DMS53 (cell line): ENCODE data around the gene GRIK4.
"Not testable (repeated sequence)": the region's sequence is repeated elsewhere in the genome, so short reads cannot be mapped to it uniquely, and the experiment has no call there.

Experiments
- DNase-seq: peaks from one replicate; lab custom pipeline; 2025; lab: John Stamatoyannopoulos, UW

GRIK4 gene

DNA sequence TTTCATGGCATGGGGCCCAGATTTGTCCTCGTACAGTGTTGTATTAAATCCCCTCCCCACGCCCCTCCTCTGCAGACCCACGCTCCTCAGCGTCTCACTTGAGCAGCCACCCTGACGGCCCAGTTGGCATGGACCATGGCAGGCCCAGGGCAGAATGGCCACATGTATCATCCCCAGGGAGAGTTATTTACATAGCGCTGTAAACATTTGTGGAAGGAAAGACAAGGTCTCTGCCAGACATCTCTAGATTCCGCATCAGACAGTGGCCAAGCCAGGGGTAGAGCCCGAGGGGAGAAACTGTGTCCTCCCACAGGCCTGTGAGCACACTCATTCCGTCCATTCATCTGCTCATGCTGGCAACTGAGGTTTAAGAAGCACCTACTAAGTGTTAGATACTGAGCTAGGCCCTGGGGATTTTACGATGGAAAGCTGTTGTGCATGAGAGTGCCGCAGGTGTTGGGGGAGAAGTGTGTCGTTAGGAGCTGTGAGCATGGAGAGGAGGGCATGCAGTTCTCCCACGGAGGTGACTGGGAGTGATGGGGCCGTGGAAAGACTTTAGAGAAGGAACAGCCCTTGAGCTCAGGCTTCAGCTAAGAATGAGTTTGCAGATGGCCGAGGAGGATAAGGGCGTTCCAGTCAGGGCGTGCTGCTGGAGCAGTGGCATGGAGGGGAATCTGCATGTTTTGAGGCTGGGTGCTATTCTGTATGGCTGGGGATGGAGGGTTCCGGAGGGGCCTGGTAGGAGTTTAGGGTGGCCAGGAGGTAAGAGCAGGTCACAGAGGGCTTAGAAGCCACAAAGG is 94.9 kb downstream of the GRIK4 start:
- DNase-seq, result no peak

DNA sequence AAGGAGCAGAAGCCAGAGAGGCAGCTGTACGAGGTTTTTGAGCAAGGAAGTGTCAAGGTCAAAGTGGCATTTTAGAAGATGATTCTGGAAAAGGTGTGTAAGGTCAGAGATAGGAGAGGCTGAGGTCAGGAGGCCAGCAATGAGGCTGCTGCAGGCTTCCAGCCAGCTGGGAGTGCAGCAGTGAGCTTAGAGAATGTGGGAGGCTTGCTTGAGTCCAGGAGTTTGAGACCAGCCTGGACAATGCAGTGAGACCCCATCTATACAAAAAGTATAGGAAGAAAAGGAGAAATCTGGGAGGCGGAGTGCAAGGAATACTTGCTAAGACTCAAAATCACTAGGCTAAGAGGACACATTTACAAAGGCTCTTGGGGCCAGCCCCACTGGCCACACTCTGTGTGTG is 96.5 kb downstream of the GRIK4 start:
- no peak for DNase-seq

DNA sequence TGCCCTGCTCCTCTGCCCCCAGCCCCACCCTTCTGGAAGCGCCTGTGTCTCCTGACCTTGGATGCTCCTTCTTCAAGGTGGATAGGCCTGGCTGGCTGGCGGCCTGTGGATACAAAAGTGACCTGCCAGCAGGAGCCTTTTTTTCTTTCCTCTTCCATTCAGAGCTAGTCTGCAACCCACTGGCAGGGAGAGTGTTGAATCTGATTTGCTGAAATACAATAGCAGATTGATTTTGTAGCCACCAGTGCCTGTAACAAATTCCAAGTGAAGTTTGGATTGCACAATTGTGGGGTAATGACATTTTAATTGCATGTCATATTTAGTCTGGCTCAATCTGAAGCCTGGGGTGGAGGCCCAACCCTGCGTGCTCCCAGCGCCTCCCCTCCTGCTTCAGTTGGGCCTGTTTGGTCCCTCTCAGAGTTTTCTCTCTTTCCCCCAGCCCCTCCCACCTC is 97.2 kb downstream of the GRIK4 start:
- DNase-seq, result no peak

DNA sequence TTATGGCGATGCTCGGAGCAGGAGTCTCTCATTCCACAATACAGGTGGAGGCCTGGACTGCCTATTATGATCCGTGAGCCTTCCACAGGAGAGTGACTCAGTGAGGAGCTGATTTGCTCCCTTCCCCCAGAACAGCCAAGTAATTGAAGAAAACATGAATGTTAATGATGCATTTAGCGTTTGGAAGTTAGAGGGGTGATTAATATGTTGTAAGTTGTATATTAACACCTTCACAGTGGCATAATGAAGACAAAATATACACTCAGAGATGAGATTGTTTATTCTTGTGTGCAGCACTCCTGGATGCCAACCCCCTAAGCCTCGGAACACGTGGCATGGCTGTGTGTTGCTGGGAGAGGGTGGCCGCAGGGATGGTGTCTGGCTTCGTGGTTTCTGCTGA is 98.6 kb downstream of the GRIK4 start:
- no peak for DNase-seq

DNA sequence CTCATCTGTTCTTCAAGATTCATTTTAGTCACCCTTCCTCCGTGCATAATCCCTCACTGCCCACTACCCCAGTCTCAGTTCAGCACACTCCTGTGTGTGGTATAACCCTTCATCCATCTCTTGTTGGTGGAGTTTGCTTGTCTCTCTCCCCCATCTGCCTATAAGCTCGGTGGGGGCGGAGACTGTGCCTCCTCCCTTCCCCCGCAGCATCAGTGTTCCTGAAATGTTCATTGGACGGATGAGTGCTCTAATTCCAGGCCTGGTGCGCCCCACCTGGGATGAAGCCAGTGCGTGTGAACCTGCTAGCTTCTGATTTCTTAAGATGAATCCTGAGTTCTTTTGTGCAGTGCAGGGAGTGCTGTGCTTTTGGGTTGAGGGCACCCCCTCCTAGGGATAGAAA is 100.0 kb downstream of the GRIK4 start:
- no peak for DNase-seq

DNA sequence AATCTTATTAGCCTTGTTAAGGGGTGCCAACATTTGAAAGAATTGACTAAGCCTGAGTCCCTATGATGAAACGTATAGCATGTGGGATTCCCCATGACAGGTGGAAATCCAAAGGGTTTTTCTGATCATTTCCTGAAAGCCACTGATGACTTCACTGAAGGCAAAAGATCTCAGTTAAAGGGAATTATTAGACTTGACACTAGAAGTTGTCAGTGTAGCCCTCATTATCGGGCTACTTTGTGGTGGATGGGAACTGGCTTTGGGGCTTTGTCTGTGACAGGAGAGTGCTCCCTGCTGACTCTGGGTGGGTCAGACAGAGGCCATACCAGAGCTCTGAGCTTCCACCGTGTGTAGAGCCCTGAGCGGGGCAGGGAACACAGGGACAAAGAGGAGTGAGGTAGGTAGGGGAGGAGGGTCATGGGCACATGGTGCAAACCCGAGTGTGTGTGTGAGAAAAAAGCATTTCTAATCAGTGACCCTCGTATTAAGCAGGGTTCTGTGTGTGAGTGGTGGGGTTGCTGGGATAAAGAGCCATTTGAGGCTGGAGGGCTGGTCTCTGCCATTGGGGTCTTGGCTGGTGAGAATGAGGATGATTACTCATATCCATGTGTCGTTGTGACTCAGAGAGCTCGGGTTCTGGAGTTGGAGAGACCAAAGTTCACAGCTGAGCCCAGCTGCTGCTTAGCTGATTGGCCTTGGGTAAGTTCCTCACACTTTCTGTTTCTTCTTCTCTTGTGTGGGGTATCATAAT is 101.1 kb downstream of the GRIK4 start:
- peak; percentile 14 for DNase-seq

DNA sequence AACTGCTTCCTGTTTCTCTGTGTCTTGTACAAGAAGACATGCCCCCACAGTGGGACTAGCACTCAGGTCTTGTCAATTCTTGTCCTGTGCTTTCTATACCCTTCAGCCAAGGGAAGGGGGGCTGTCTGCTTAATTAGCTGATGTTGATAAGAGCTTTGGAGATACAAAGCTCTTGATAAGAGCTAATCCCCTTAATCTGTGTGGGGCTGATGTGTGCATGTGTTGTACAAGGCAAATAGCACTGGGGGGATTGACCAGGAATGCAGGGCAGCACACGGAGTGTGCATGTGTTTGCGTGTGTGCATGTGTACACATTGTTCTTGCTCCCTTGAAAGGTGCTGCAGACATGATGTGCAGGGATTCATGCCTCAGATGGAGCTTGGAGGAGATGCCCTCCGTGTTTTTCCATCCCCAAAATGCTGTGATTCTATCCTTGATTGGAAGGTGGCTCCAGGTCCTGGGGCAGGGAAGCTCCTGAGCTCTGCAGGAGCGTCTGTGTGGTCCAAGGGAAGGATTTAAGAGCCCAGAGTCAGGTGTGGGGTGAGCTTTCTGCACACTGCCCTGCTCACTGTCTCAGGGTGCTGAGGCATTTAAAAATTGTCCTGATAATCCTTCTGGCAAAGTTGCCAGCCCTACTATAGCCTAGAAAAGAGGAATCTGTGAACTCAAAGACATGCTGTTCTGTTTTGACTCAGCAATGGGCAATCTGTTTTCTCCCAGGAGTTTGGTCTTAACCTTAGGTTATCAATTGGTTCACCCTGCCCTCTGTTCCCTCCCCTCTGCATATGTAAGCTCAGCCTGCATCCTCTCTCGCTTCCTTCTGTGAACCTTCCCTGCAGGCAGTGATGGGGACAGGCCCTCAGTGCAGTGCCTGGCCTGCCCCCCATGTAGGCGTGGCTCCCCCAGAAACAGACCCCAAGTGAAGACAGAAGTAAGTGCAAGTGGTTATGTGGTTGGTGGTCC is 102.0 kb downstream of the GRIK4 start:
- no peak for DNase-seq

DNA sequence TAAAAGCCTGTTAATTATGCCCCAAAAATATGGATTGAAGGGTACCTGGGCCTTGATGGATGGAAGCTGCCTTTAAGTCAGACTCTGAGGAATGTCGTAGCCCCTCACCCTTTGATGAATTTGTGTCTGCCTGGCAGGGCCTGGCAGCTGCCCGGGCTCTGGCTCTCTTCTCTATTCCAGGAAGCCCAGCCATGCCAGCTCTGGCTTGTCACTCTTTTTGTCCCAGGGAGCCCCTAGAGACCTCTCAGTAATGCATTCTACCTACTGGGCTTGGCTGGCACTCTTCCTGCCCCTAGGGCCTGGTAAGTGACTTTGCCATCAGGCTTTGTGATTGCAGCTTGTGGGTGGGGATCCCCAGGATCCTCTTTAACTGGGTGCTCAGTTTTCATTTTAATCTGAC is 103.8 kb downstream of the GRIK4 start:
- DNase-seq, result no peak

DNA sequence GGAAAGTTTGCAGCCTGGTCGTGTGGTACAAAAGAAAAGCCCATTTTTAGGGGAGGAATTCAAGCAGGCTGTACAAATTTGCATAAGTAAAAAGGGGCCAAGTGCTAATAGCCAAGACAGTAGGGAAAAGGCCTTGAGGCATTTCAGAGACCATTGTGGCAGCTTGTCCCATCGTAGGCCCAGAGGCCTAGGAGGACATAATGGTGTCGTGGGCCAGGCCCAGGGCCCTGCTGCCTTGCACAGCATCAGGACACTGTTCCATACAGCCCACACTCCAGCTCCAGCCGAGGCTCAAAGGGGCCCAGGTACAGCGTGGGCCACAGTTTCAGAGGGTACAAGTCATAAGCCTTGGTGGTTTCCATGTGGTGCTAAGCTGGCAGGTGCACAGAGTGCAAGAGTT is 106.9 kb downstream of the GRIK4 start:
- no peak for DNase-seq

DNA sequence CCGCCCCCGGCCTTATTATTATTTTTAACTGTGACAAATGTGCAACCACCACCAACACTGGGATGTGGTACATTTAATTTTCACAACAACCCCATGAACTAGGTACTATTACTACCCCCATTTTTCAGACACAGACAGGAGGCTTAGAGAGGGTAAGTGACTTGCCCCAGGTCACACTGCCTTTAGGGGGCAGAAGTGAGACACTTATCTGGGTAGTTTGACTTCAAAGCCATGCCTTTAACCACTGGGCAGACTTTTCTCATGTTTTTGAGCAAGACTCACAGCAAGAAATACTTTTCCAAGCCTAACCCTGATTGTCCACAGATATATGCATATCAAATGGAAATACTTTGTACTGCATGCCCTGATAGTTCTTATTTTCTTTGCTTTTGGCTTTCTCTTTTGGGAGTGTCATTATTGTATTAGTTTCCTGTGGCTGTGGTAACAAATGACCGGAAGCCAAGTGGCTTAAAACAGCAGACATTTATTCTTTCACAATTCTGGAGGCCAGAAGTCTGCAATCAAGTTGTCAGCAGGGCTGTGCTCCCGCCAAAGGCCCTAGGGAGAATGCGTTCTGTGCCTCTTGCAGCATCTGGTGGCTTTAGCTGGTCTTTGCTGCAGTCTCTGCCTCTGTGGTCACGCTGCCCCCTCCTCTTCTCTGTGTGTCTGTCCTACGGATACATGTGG is 110.8 kb downstream of the GRIK4 start:
- peak; percentile 68 for DNase-seq

DNA sequence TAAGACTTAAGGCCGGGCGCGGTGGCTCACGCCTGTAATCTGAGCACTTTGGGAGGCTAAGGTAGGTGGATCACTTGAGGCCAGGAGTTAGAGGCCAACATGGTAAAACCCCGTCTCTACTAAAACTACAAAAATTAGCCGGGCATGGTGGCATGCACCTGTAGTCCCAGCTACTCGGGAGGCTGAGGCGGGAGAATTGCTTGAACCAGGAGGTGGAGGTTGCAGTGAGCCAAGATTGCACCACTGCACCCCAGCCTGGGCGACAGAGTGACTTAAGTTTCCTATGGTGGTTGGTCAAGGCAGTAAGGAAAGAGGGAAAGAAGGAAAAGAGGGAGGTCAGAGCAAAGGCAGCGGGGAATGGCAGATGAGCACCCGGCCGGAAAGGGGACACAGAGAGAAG is 113.4 kb downstream of the GRIK4 start:
- DNase-seq, result not testable (repeated sequence)

DNA sequence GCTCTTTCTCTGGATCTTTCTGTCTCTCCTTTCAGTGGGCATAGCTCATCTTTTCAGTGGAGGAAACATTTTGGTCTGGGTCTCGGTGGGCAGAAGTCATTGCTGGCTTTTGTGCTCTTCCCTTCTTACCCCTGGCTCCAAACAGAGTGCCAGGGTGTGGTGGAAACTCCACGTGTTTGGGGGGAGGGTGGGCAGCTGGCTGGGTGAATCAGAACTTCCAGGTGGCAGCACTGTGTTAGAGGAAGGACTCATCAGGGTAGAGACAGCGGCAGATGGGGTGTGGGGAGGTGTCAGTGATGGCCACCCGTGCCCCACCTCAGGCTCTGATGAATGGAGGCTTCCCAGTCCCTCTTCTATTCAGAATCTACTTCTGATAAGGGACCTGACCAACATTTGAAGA is 114.0 kb downstream of the GRIK4 start:
- no peak for DNase-seq

DNA sequence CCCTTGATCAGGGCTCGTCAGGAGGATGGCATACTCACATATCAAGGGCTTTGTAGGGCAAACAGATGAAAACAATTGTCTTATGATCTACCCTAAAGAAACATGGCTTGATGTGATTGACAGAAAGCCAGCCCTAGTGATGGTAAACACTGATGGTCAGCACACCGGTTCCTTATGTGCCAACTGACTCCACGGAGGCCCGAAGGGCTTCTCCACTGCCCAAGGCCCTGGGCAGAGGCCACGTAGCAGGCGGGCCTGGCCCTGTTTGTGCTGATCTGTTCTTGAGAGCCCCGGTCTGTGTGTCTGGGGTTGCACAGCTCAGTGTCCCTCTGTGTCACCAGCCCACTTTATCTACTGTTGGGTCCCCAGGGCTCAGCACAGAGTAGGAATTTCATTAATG is 115.2 kb downstream of the GRIK4 start:
- no peak for DNase-seq

DNA sequence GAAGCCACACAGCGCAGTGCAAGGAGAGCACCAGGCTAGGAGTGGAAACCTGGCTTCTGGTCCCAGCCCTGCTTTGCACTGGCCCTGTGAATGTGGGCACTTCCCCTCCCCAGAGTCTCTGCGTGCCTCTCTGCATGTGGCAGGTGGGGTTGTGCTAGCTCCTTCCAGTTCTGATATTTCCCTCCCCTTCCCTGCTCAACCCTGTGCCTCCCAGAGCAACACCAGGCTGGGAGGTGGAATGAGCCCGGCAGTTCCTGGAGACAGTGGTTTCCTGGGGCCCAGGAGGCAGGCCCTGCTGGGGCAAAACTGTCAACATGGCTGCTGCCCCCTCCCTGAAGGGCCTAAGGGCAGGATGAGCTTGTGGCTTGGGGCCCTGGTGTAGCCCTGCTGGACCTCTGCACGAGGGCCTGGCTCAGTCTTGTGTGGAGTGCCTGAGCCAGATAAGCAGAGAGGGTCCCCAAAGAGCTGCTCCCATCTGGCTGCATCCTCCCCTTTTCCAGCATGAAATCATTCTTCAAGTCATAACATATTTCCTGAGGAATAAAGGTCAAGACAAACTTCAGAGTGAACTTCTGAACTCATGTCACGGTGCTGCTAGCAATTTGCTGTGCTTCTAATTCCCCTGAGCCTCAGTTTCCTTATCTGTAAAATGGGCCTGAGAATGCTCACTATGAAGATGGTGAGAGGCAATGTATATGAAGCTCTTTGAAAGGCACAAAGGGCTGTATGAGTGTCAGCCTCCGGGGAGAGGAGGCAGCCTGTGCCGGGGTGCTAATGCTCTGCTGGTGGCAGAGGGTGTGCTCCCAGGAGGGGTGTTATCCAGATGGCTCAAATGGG is 116.0 kb downstream of the GRIK4 start:
- DNase-seq, result no peak

DNA sequence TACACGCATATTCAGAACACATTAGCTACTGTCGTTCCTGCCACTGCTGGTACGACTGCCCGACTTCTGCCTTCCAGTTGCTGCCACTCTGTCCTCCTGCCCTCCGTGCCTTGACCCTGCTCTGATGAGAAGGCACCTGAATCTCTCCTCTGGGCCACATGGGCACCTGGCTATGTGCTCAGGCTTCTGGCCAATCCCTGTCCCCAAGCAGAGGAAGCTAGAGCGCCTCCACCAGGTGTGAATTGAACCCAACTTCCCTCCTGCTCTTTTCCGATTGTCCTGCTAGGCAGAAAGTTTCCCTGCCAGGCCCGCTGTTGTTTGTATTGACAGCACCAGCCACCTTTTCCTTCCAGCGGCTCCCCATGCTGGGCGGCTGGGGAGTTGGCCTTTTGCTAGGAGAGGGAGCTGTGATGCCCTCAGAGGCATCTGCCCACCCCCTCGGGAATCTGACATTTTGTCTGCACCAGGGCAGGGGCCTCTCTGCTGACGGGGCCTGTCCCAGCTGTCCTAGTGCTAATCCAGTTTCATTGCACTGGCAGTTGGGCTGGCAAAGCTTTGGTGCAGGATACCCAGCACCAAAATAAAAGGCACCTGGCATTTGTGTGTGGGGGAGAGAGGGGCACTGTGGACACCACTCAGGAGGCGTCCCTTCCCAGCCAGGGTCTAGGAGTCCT is 118.0 kb downstream of the GRIK4 start:
- no peak for DNase-seq

DNA sequence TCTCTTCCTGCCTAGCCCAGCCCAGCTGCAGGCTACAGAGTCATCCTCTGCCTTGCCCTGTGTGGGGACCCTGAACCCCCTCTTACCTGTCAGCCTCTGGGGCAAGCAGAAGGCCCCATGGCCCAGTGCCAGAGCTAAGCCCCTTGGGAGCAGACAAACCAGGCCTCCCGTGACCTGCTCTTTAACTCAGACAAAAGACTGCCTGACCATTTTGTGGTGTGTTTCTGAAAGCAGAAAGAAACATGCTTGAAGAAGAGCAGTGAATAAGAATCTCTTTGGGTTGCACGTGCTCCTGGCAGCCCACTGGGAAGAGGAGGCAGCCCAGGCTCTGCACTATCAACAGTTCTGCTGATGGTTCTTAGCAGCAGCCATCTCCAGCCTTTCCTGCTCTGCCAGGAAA is 118.6 kb downstream of the GRIK4 start:
- DNase-seq, result no peak

DNA sequence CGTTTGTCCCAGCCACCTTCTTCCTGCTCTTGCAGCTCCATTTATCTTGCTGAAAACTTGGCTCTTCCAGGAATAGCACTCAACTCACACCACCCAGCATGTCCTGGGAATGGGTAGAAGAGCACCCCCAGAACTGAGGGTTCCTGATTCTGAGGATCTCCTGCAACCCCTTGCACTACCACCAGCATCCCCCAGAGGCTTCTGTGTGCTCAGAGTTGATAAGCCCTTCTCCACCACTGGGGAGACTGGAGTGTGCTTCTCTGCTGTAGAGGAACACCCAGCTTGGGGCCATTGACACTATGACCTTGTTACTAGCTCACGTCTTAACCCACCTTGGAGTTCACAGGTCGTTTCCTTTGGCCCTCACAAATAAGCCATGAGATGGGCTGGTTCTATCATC is 121.0 kb downstream of the GRIK4 start:
- DNase-seq, result peak; percentile 32

DNA sequence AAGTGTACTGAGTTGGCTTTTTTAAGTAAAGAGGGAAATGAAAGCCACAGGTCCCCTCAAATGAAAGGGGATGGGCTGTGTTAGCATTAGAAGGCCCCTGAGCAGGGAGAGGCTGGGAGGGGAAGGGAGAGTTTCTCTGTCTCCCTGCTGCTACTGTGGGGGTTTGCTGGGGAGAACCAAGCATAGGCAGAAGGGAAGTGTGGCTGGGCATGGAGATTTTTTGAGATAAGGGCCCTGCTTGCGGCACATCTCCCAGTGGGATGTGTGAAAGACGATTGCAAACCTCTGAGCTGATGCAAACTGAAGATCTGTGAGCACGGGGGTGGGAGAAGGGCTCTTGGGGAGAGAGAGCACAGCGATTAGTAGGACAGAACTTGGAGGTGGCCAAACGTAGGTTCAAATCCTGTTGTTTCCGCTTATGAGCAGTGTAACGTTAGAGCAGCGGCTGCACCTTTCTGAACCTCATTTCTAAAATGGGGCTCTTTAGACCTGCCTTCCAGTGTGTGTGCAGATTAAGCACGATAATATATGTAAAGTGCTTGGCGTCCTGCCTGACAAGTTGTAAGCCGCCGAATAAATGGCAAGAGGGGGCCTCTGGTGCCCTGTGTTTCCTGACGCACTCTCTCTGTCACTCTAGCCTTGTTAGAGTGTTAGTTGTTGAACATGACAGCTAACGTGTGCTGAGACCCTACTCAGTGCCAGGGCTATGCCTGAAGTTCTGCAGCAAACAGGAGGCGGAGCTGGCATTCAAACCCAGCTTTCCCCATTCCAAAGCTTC is 122.3 kb downstream of the GRIK4 start:
- no peak for DNase-seq

DNA sequence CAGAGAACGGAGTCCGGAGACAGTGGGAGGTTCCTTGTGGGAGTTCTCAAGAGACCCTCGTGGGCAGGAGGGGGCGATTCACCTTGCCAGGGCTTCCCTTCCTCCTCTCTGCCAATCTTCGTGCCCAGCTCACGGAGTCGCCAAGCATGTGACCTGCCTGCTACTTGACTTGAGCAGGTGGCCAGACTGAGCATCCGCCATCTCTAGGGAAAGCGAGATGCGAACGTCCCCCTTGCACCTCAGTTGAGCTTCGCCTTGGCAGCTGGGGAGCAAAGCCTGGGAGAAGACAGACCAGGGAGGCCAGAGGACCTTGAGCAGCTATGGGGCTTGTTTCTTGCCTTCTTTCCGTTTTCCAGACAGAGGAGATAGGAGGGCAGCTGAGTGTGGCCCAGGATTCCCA is 123.2 kb downstream of the GRIK4 start:
- no peak for DNase-seq
